Stimulated activated naive B cell treated with anti-CD40 and anti-IgM and Interleukin-4, amounts not matched to agents 10 μg/mL and 1 μg/mL and 100 μg/mL, for 72 hours (primary cell): ENCODE measurements around the gene FAN1.

Source experiments
- ATAC-seq, 2 donors: fragments of 150-1000 bp; cut with Tn5 transposase; replicated peaks; 2 replicates each; pipeline ENCODE4 v1.10.0; 2021; ENCODE audit warnings: moderate library complexity in 1 of 2
- DNase-seq: peaks from one replicate; pipeline ENCODE4 v3.0.0; 2021
- H3K27ac Mint-ChIP-seq: one replicate; pipeline ENCODE4 v1.8.0; 2022; ENCODE audit warnings: mild to moderate bottlenecking, mixed read lengths
- H3K27me3 Mint-ChIP-seq, 2 donors: one replicate each; pipeline ENCODE4 v1.8.0; 2022; ENCODE audit warnings: mixed read lengths in 2 of 2
- H3K36me3 Mint-ChIP-seq, 2 donors: one replicate each; pipeline ENCODE4 v1.8.0; 2022; ENCODE audit warnings: mixed read lengths in 2 of 2, mild to moderate bottlenecking in 1 of 2
- H3K4me1 Mint-ChIP-seq, 2 donors: one replicate each; pipeline ENCODE4 v1.8.0; 2022; ENCODE audit warnings: mixed read lengths in 2 of 2, mild to moderate bottlenecking in 1 of 2
- H3K4me3 Mint-ChIP-seq, 2 donors: one replicate each; pipeline ENCODE4 v1.8.0; 2022; ENCODE audit warnings: mild to moderate bottlenecking in 2 of 2, mixed read lengths in 2 of 2, moderate library complexity in 1 of 2
- H3K9me3 Mint-ChIP-seq, 2 donors: one replicate each; pipeline ENCODE4 v1.8.0; 2022; ENCODE audit warnings: mixed read lengths in 2 of 2, mild to moderate bottlenecking in 1 of 2

The FAN1 gene

GRCh38 chr15:30990446-30991254 is 86.9 kb downstream of the FAN1 start:
- DNase-seq (no peak), ATAC-seq (peak in 1 of 2 donors; percentile 23)
- Mint-ChIP-seq H3K9me3 (no peaks in the 10 kb centered on the region), H3K27ac (peak overlapping the region; percentile 98), H3K4me1 (peaks cover 23 to 38% of the 10 kb centered on the region in 2 donors), H3K27me3 (no peaks in the 10 kb centered on the region), H3K4me3 (peak overlapping the region; percentile 97 to 100), H3K36me3 (peaks cover 12 to 18% of the 10 kb centered on the region in 2 donors)

- Mint-ChIP-seq H3K27ac (peak within 1 kb of the TSS; percentile 98), H3K36me3 (peaks cover 7 to 14% of the 10 kb centered on the region in 2 donors), H3K27me3 (no peaks in the 10 kb centered on the region), H3K4me3 (peak within 1 kb of the TSS; percentile 97 to 100), H3K9me3 (no peaks in the 10 kb centered on the region), H3K4me1 (peaks cover 19 to 32% of the 10 kb centered on the region in 2 donors)
- DNase-seq (peak; percentile 83), ATAC-seq (peak; percentile 90 to 93)
Observed at GRCh38 chr15:30991255-30992235, 87.8 kb downstream of the FAN1 start, which contains the start of gene MTMR10. Gene MTMR10, minus strand, starts transcription at chr15:30991628. Its CDS starts 122 bp downstream, at chr15:30991506.

GRCh38 chr15:30992249-30992864 is 88.6 kb downstream of the FAN1 start:
- H3K36me3 Mint-ChIP-seq = peaks cover 5 to 10% of the 10 kb centered on the region in 2 donors
- H3K4me1 Mint-ChIP-seq = peaks cover 17 to 28% of the 10 kb centered on the region in 2 donors
- no peak for ATAC-seq
- H3K27ac Mint-ChIP-seq = peak overlapping the region; percentile 93
- H3K27me3 Mint-ChIP-seq = no peaks in the 10 kb centered on the region
- no peaks in the 10 kb centered on the region for H3K9me3 Mint-ChIP-seq
- no peak for DNase-seq
- H3K4me3 Mint-ChIP-seq = peak overlapping the region; percentile 89 to 100
